Neural cell (in vitro differentiated cells): Measurements from ENCODE around the gene KCNA2. TPM values are rescaled to one million over a fixed set of nuclear protein-coding genes. Genes with fewer than 3 reads are reported as not detected.
A peak's percentile ranks its signal among the peaks of the same experiment; 100 is the strongest.

Experiments
- H2AFZ ChIP-seq: fragments of 200-600, 300-800 bp; sonication (generic), shearing (Covaris generic); 2 replicates; pipeline ENCODE4 v1.6.0; 2014; ENCODE audit warnings: low read depth, mild to moderate bottlenecking, antibody characterized with exemption, low read length, moderate library complexity
- H3F3A ChIP-seq: fragments of 200-600 bp; shearing (Covaris generic); 2 replicates; pipeline ENCODE4 v1.6.1; 2016; ENCODE audit warnings: mild to moderate bottlenecking, moderate library complexity, mixed read lengths, antibody characterized with exemption, low read length; ENCODE audit not compliant: insufficient read depth, poor library complexity, severe bottlenecking
- H3K27ac ChIP-seq: fragments of 200-600, 300-800 bp; sonication (generic), shearing (Covaris generic); 2 replicates; pipeline ENCODE4 v1.5.1; 2014; ENCODE audit warnings: mild to moderate bottlenecking, low read length, moderate library complexity
- H3K27me3 ChIP-seq: fragments of 300-800, 200-600 bp; sonication (generic), shearing (Covaris generic); 2 replicates; pipeline ENCODE4 v1.6.0; 2014; ENCODE audit warnings: mild to moderate bottlenecking, low read depth, low read length, moderate library complexity; ENCODE audit not compliant: insufficient read depth
- H3K36me3 ChIP-seq: fragments of 300-800, 200-600 bp; sonication (generic), shearing (Covaris generic); 2 replicates; pipeline ENCODE4 v1.5.1; 2014; ENCODE audit warnings: mild to moderate bottlenecking, antibody characterized with exemption, low read length, moderate library complexity; ENCODE audit not compliant: insufficient read depth
- H3K4me2 ChIP-seq: fragments of 300-800, 200-600 bp; sonication (generic), shearing (Covaris generic); 2 replicates; pipeline ENCODE4 v1.6.0; 2014; ENCODE audit warnings: mild to moderate bottlenecking, low read length
- H3K4me3 ChIP-seq: fragments of 300-800, 200-600 bp; sonication (generic), shearing (Covaris generic); 2 replicates; pipeline ENCODE4 v1.5.1; 2014; ENCODE audit warnings: mild to moderate bottlenecking, low read length, moderate library complexity
- H3K79me2 ChIP-seq: fragments of 200-600 bp; shearing (Covaris generic); replicated peaks from 2 replicates; pipeline ENCODE4 v1.6.0; 2014; ENCODE audit warnings: mild to moderate bottlenecking, low read length, moderate library complexity; ENCODE audit not compliant: insufficient read depth
- H3K9ac ChIP-seq: fragments of 300-800, 200-600 bp; sonication (generic), shearing (Covaris generic); 2 replicates; pipeline ENCODE4 v1.6.1; 2016; ENCODE audit warnings: mild to moderate bottlenecking, low read length, mixed read lengths
- H3K9me2 ChIP-seq: fragments of 200-600 bp; shearing (Covaris generic); 2 replicates; pipeline ENCODE4 v1.6.1; 2016; ENCODE audit warnings: mild to moderate bottlenecking, low read length, mixed read lengths; ENCODE audit not compliant: insufficient read depth
- H3K9me3 ChIP-seq: fragments of 200-600, 300-800 bp; sonication (generic), shearing (Covaris generic); 2 replicates; pipeline ENCODE4 v1.6.1; 2016; ENCODE audit warnings: mild to moderate bottlenecking, mixed run types, low read length, moderate library complexity, mixed read lengths
- H4K20me1 ChIP-seq: fragments of 200-600 bp; shearing (Covaris generic); 2 replicates; pipeline ENCODE4 v1.6.1; 2016; ENCODE audit warnings: mild to moderate bottlenecking, mixed run types; ENCODE audit not compliant: insufficient read depth
- EP300 ChIP-seq: fragments of 450-650 bp; conservative IDR thresholded peaks from 2 replicates; pipeline ENCODE4 v1.6.1; 2014; ENCODE audit warnings: antibody characterized with exemption, mild to moderate bottlenecking, moderate library complexity; ENCODE audit not compliant: poor library complexity, severe bottlenecking
- EZH2 ChIP-seq: fragments of 200-600, 300-800 bp; shearing (Covaris generic), sonication (generic); IDR thresholded peaks from 2 replicates; pipeline ENCODE4 v1.6.1; 2014; ENCODE audit warnings: antibody characterized with exemption, low read length, borderline replicate concordance, mild to moderate bottlenecking; ENCODE audit not compliant: insufficient read depth, poor library complexity, severe bottlenecking
- MXI1 ChIP-seq: fragments of 450-650 bp; conservative IDR thresholded peaks from 2 replicates; pipeline ENCODE4 v1.6.1; 2014; ENCODE audit warnings: antibody characterized with exemption, mild to moderate bottlenecking; ENCODE audit not compliant: poor library complexity, severe bottlenecking
- POLR2AphosphoS5 ChIP-seq: IDR thresholded peaks from 2 replicates; pipeline ENCODE4 v1.6.1; 2012
- RAD21 ChIP-seq: fragments of 450-650 bp; conservative IDR thresholded peaks from 2 replicates; pipeline ENCODE4 v1.6.1; 2014; ENCODE audit warnings: antibody characterized with exemption, mild to moderate bottlenecking, moderate library complexity
- SMC3 ChIP-seq: fragments of 450-650 bp; conservative IDR thresholded peaks from 2 replicates; pipeline ENCODE4 v1.6.1; 2014; ENCODE audit warnings: antibody characterized with exemption, mild to moderate bottlenecking, moderate library complexity; ENCODE audit not compliant: poor library complexity
- TAF1 ChIP-seq: IDR thresholded peaks from 2 replicates; pipeline ENCODE4 v1.6.1; 2012; ENCODE audit warnings: low read depth
- polyA plus RNA-seq: library from polyadenylated mRNA; depleted of rRNA; stranded (reverse); fragments of >200 nt; gene quantifications from 2 replicates; pipeline ENCODE4 v1.2.3, GENCODE V29; 2014
- TF ChIP-seq, protein P1 (sequence below): IDR thresholded peaks from 2 replicates; pipeline ENCODE4 v1.6.1; 2012; ENCODE audit warnings: borderline replicate concordance
- TF ChIP-seq, protein P2 (sequence below): fragments of 450-650 bp; IDR thresholded peaks from 2 replicates; pipeline ENCODE4 v1.5.1; 2014; ENCODE audit warnings: antibody characterized with exemption, mild to moderate bottlenecking, moderate library complexity; ENCODE audit not compliant: poor library complexity, severe bottlenecking

Gene KCNA2
- polyA plus RNA-seq, 1 donor from 2014 or later: 3.4 TPM

DNA sequence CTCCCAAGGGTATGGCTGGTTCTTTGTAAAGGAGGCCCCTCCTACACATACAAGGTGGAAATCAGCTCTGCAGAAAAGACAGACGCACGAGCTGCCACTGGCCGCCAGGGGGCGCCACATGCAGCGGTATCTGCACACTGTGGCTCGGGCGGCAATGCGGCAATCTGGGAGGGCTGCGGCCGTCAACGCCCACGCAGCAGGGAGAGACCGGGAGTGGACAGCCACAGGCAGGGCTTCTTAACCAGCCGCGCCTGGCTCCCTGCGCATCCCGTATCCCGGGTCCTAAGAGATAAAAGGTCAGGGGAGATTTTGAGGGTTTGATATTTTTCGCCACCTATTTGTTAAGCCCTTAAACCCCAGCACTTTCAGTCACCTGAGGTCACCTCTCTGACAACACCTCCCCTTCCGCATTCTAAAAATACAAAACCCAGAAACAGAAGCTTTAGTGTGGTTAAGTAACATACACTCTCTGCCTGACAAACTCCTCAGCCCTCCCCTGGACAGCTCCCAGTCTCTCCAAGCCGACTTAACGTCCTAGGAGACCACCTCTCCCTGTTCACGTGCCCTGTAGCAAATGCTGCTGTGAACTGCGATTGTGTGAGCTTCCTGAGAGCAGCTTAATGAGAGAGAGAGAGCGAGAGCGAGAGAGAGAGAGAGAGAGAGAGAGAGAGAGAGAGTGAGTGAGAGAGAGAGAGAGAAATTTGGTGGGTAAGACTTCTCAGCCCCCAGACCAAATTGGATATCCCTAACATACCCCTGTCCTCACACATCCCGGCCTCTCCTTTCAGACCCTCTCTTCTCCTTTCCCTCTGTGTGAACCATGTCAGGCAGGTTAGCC is 13.5 kb upstream of the KCNA2 start:
- no peaks in the 10 kb centered on the region for H3K9me3 ChIP-seq
- no peaks in the 10 kb centered on the region for H3K79me2 ChIP-seq
- no peak overlapping the region for H3K27ac ChIP-seq
- peaks cover 44% of the 10 kb centered on the region for H3K27me3 ChIP-seq
- no peak overlapping the region for H2AFZ ChIP-seq
- no peaks in the 10 kb centered on the region for H3K9me2 ChIP-seq
- no peak overlapping the region for H3K9ac ChIP-seq
- no peaks in the 10 kb centered on the region for H3F3A ChIP-seq
- no peaks in the 10 kb centered on the region for H4K20me1 ChIP-seq
- H3K4me2 ChIP-seq: no peak overlapping the region
- no peaks in the 10 kb centered on the region for H3K36me3 ChIP-seq
- H3K4me3 ChIP-seq: peak overlapping the region; percentile 58
- TF ChIP-seq, protein P1, sequence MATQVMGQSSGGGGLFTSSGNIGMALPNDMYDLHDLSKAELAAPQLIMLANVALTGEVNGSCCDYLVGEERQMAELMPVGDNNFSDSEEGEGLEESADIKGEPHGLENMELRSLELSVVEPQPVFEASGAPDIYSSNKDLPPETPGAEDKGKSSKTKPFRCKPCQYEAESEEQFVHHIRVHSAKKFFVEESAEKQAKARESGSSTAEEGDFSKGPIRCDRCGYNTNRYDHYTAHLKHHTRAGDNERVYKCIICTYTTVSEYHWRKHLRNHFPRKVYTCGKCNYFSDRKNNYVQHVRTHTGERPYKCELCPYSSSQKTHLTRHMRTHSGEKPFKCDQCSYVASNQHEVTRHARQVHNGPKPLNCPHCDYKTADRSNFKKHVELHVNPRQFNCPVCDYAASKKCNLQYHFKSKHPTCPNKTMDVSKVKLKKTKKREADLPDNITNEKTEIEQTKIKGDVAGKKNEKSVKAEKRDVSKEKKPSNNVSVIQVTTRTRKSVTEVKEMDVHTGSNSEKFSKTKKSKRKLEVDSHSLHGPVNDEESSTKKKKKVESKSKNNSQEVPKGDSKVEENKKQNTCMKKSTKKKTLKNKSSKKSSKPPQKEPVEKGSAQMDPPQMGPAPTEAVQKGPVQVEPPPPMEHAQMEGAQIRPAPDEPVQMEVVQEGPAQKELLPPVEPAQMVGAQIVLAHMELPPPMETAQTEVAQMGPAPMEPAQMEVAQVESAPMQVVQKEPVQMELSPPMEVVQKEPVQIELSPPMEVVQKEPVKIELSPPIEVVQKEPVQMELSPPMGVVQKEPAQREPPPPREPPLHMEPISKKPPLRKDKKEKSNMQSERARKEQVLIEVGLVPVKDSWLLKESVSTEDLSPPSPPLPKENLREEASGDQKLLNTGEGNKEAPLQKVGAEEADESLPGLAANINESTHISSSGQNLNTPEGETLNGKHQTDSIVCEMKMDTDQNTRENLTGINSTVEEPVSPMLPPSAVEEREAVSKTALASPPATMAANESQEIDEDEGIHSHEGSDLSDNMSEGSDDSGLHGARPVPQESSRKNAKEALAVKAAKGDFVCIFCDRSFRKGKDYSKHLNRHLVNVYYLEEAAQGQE: no peak
- no peak for TF ChIP-seq MXI1
- TF ChIP-seq TAF1: no peak
- no peak for TF ChIP-seq EZH2
- no peak for TF ChIP-seq EP300
- TF ChIP-seq, protein P2, sequence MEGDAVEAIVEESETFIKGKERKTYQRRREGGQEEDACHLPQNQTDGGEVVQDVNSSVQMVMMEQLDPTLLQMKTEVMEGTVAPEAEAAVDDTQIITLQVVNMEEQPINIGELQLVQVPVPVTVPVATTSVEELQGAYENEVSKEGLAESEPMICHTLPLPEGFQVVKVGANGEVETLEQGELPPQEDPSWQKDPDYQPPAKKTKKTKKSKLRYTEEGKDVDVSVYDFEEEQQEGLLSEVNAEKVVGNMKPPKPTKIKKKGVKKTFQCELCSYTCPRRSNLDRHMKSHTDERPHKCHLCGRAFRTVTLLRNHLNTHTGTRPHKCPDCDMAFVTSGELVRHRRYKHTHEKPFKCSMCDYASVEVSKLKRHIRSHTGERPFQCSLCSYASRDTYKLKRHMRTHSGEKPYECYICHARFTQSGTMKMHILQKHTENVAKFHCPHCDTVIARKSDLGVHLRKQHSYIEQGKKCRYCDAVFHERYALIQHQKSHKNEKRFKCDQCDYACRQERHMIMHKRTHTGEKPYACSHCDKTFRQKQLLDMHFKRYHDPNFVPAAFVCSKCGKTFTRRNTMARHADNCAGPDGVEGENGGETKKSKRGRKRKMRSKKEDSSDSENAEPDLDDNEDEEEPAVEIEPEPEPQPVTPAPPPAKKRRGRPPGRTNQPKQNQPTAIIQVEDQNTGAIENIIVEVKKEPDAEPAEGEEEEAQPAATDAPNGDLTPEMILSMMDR: peak; percentile 98
- peak; percentile 23 for TF ChIP-seq POLR2AphosphoS5
- peak; percentile 100 for TF ChIP-seq SMC3
- peak; percentile 95 for TF ChIP-seq RAD21

DNA sequence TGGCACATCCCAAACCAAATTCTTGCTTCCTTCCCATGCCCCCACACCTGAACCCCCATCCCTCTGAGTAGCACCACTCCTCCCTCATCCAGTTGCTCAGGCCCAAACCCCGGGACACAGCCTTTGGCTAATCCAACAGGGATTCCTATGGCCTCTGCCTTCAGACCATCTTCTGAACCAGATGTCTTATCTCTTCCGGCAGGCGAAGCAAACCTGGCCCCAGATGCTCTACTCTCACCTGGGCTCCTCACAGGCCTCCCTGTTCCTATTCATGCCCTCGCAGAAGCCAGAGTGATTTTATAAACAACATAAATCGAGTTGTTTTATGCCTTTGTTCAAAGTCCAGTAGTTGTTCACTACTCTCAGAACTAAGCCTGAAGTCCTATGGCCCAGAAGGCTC is 12.5 kb upstream of the KCNA2 start:
- no peaks in the 10 kb centered on the region for H4K20me1 ChIP-seq
- no peak overlapping the region for H3K4me2 ChIP-seq
- peaks cover 47% of the 10 kb centered on the region for H3K27me3 ChIP-seq
- H3K9ac ChIP-seq: no peak overlapping the region
- no peaks in the 10 kb centered on the region for H3K79me2 ChIP-seq
- no peaks in the 10 kb centered on the region for H3K36me3 ChIP-seq
- H3K27ac ChIP-seq: no peak overlapping the region
- TF ChIP-seq TAF1 (no peak), MXI1 (no peak), SMC3 (no peak), EZH2 (no peak), POLR2AphosphoS5 (no peak), RAD21 (no peak), EP300 (no peak)
- TF ChIP-seq, protein P1: no peak
- TF ChIP-seq, protein P2: no peak
- no peak overlapping the region for H2AFZ ChIP-seq
- H3K4me3 ChIP-seq: no peak overlapping the region
- no peaks in the 10 kb centered on the region for H3K9me2 ChIP-seq
- H3K9me3 ChIP-seq: no peaks in the 10 kb centered on the region
- H3F3A ChIP-seq: no peaks in the 10 kb centered on the region
